SK-N-SH treated with all-trans-retinoic acid at 6 μM for 48 hours (cell line): ENCODE results near the gene SLC13A2.

Experiments
- ATAC-seq: fragments of 200-7000 bp; cut with Tn5 transposase; 3 replicates; pipeline ENCODE4 v1.9.1; 2020; ENCODE audit warnings: mild to moderate bottlenecking, moderate library complexity
- BACH2 ChIP-seq: fragments of 250-450 bp; sonication (Bioruptor Pico); IDR thresholded peaks from 2 replicates; pipeline ENCODE4 v1.9.0; 2021; ENCODE audit warnings: mild to moderate bottlenecking, borderline replicate concordance
- CSDC2 ChIP-seq: fragments of 250-450 bp; sonication (Bioruptor Pico); IDR thresholded peaks from 2 replicates; pipeline ENCODE4 v1.5.0; 2020; ENCODE audit warnings: mild to moderate bottlenecking, moderate library complexity
- ESRRG ChIP-seq: fragments of 250-450 bp; sonication (Bioruptor Pico); IDR thresholded peaks from 2 replicates; pipeline ENCODE4 v1.6.1; 2021; ENCODE audit warnings: mild to moderate bottlenecking
- GLIS3 ChIP-seq: fragments of 250-450 bp; sonication (Bioruptor Pico); IDR thresholded peaks from 2 replicates; pipeline ENCODE4 v1.5.0; 2020; ENCODE audit warnings: mild to moderate bottlenecking, moderate library complexity
- ISL1 ChIP-seq: fragments of 250-450 bp; sonication (Bioruptor Pico); IDR thresholded peaks from 2 replicates; pipeline ENCODE4 v2.1.2; 2022; ENCODE audit warnings: mild to moderate bottlenecking, moderate library complexity
- OSR1 ChIP-seq: fragments of 250-450 bp; sonication (Bioruptor Pico); IDR thresholded peaks from 2 replicates; pipeline ENCODE4 v1.8.0; 2022; ENCODE audit warnings: moderate library complexity, mild to moderate bottlenecking, inconsistent platforms
- RARB ChIP-seq: fragments of 250-450 bp; sonication (Bioruptor Pico); IDR thresholded peaks from 2 replicates; pipeline ENCODE4 v1.8.0; 2021; ENCODE audit warnings: mild to moderate bottlenecking, moderate library complexity
- TCF4 ChIP-seq: fragments of 250-450 bp; sonication (Bioruptor Pico); IDR thresholded peaks from 2 replicates; pipeline ENCODE4 v1.8.0; 2021; ENCODE audit warnings: mild to moderate bottlenecking, moderate library complexity, borderline replicate concordance
- TOX ChIP-seq: fragments of 250-450 bp; sonication (Bioruptor Pico); IDR thresholded peaks from 2 replicates; pipeline ENCODE4 v1.8.0; 2021; ENCODE audit warnings: mild to moderate bottlenecking, moderate library complexity, borderline replicate concordance
- ZC3H10 ChIP-seq: fragments of 250-450 bp; sonication (Bioruptor Pico); IDR thresholded peaks from 2 replicates; pipeline ENCODE4 v1.5.1; 2021; ENCODE audit warnings: mild to moderate bottlenecking, moderate library complexity
- ZFP3 ChIP-seq: fragments of 250-450 bp; sonication (Bioruptor Pico); IDR thresholded peaks from 2 replicates; pipeline ENCODE4 v1.5.0; 2020; ENCODE audit warnings: mild to moderate bottlenecking, moderate library complexity
- ZFP30 ChIP-seq: fragments of 450-650 bp; formaldehyde crosslinking; IDR thresholded peaks from 2 replicates; pipeline ENCODE4 v1.5.0; 2022; ENCODE audit warnings: mild to moderate bottlenecking, moderate library complexity
- ZNF565 ChIP-seq: fragments of 450-650 bp; formaldehyde crosslinking; conservative IDR thresholded peaks from 2 replicates; pipeline ENCODE4 v1.5.0; 2020; ENCODE audit warnings: low read depth, mild to moderate bottlenecking, moderate library complexity
- ZNF70 ChIP-seq: fragments of 450-650 bp; formaldehyde crosslinking; IDR thresholded peaks from 2 replicates; pipeline ENCODE4 v1.5.0; 2020; ENCODE audit warnings: mild to moderate bottlenecking, moderate library complexity
- ZNF8 ChIP-seq: fragments of 450-650 bp; formaldehyde crosslinking; IDR thresholded peaks from 2 replicates; pipeline ENCODE4 v1.5.0; 2020; ENCODE audit warnings: mild to moderate bottlenecking, moderate library complexity
- TF ChIP-seq, protein P1 (sequence below): fragments of 250-450 bp; sonication (Bioruptor Pico); IDR thresholded peaks from 2 replicates; pipeline ENCODE4 v1.5.0; 2020; ENCODE audit warnings: mild to moderate bottlenecking, moderate library complexity
- TF ChIP-seq, protein P2 (sequence below): fragments of 250-450 bp; sonication (Bioruptor Pico); IDR thresholded peaks from 2 replicates; pipeline ENCODE4 v1.5.1; 2021; ENCODE audit warnings: mild to moderate bottlenecking, moderate library complexity
- TF ChIP-seq, protein P3 (sequence below): fragments of 250-450 bp; sonication (Bioruptor Pico); IDR thresholded peaks from 2 replicates; pipeline ENCODE4 v1.5.1; 2020; ENCODE audit warnings: low read depth, mild to moderate bottlenecking, moderate library complexity
- TF ChIP-seq, protein P4 (sequence below): fragments of 250-450 bp; sonication (Bioruptor Pico); IDR thresholded peaks from 2 replicates; pipeline ENCODE4 v1.8.0; 2021; ENCODE audit warnings: low read depth, mild to moderate bottlenecking, moderate library complexity, borderline replicate concordance
- TF ChIP-seq, protein P5 (sequence below): fragments of 250-450 bp; sonication (Bioruptor Pico); IDR thresholded peaks from 2 replicates; pipeline ENCODE4 v1.8.0; 2020; ENCODE audit warnings: mild to moderate bottlenecking, moderate library complexity, borderline replicate concordance

Gene SLC13A2

GRCh38 chr17:28536532-28537218, 63.2 kb downstream of the SLC13A2 start:
- ATAC-seq = no peak
- TF ChIP-seq TCF4 (CRISPR knock-in tag) = no peak
- TF ChIP-seq, protein P1, sequence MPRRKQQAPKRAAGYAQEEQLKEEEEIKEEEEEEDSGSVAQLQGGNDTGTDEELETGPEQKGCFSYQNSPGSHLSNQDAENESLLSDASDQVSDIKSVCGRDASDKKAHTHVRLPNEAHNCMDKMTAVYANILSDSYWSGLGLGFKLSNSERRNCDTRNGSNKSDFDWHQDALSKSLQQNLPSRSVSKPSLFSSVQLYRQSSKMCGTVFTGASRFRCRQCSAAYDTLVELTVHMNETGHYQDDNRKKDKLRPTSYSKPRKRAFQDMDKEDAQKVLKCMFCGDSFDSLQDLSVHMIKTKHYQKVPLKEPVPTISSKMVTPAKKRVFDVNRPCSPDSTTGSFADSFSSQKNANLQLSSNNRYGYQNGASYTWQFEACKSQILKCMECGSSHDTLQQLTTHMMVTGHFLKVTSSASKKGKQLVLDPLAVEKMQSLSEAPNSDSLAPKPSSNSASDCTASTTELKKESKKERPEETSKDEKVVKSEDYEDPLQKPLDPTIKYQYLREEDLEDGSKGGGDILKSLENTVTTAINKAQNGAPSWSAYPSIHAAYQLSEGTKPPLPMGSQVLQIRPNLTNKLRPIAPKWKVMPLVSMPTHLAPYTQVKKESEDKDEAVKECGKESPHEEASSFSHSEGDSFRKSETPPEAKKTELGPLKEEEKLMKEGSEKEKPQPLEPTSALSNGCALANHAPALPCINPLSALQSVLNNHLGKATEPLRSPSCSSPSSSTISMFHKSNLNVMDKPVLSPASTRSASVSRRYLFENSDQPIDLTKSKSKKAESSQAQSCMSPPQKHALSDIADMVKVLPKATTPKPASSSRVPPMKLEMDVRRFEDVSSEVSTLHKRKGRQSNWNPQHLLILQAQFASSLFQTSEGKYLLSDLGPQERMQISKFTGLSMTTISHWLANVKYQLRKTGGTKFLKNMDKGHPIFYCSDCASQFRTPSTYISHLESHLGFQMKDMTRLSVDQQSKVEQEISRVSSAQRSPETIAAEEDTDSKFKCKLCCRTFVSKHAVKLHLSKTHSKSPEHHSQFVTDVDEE (CRISPR knock-in tag) = no peak
- TF ChIP-seq, protein P2, sequence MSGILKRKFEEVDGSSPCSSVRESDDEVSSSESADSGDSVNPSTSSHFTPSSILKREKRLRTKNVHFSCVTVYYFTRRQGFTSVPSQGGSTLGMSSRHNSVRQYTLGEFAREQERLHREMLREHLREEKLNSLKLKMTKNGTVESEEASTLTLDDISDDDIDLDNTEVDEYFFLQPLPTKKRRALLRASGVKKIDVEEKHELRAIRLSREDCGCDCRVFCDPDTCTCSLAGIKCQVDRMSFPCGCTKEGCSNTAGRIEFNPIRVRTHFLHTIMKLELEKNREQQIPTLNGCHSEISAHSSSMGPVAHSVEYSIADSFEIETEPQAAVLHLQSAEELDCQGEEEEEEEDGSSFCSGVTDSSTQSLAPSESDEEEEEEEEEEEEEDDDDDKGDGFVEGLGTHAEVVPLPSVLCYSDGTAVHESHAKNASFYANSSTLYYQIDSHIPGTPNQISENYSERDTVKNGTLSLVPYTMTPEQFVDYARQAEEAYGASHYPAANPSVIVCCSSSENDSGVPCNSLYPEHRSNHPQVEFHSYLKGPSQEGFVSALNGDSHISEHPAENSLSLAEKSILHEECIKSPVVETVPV = no peak
- TF ChIP-seq ESRRG (CRISPR knock-in tag) = no peak
- no peak for TF ChIP-seq ZNF70 (CRISPR knock-in tag)
- TF ChIP-seq TOX (CRISPR knock-in tag) = no peak
- TF ChIP-seq, protein P3, sequence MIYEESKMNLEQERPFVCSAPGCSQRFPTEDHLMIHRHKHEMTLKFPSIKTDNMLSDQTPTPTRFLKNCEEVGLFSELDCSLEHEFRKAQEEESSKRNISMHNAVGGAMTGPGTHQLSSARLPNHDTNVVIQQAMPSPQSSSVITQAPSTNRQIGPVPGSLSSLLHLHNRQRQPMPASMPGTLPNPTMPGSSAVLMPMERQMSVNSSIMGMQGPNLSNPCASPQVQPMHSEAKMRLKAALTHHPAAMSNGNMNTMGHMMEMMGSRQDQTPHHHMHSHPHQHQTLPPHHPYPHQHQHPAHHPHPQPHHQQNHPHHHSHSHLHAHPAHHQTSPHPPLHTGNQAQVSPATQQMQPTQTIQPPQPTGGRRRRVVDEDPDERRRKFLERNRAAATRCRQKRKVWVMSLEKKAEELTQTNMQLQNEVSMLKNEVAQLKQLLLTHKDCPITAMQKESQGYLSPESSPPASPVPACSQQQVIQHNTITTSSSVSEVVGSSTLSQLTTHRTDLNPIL = no peak
- TF ChIP-seq ISL1 = no peak
- no peak for TF ChIP-seq OSR1 (CRISPR knock-in tag)
- TF ChIP-seq BACH2 (CRISPR knock-in tag) = no peak
- TF ChIP-seq, protein P4, sequence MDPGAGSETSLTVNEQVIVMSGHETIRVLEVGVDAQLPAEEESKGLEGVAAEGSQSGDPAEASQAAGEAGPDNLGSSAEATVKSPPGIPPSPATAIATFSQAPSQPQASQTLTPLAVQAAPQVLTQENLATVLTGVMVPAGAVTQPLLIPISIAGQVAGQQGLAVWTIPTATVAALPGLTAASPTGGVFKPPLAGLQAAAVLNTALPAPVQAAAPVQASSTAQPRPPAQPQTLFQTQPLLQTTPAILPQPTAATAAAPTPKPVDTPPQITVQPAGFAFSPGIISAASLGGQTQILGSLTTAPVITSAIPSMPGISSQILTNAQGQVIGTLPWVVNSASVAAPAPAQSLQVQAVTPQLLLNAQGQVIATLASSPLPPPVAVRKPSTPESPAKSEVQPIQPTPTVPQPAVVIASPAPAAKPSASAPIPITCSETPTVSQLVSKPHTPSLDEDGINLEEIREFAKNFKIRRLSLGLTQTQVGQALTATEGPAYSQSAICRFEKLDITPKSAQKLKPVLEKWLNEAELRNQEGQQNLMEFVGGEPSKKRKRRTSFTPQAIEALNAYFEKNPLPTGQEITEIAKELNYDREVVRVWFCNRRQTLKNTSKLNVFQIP (CRISPR knock-in tag) = no peak
- no peak for TF ChIP-seq ZFP30 (CRISPR knock-in tag)
- TF ChIP-seq, protein P5, sequence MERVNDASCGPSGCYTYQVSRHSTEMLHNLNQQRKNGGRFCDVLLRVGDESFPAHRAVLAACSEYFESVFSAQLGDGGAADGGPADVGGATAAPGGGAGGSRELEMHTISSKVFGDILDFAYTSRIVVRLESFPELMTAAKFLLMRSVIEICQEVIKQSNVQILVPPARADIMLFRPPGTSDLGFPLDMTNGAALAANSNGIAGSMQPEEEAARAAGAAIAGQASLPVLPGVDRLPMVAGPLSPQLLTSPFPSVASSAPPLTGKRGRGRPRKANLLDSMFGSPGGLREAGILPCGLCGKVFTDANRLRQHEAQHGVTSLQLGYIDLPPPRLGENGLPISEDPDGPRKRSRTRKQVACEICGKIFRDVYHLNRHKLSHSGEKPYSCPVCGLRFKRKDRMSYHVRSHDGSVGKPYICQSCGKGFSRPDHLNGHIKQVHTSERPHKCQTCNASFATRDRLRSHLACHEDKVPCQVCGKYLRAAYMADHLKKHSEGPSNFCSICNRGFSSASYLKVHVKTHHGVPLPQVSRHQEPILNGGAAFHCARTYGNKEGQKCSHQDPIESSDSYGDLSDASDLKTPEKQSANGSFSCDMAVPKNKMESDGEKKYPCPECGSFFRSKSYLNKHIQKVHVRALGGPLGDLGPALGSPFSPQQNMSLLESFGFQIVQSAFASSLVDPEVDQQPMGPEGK (CRISPR knock-in tag) = no peak
- TF ChIP-seq ZFP3 (CRISPR knock-in tag) = no peak
- TF ChIP-seq ZC3H10 (CRISPR knock-in tag) = no peak
- no peak for TF ChIP-seq GLIS3 (CRISPR knock-in tag)
- TF ChIP-seq CSDC2 = no peak
- no peak for TF ChIP-seq ZNF565
- TF ChIP-seq ZNF8 (CRISPR knock-in tag) = no peak
- no peak for TF ChIP-seq RARB (CRISPR knock-in tag)
- TF ChIP-seq, all 23 proteins: peak for 0

DNA sequence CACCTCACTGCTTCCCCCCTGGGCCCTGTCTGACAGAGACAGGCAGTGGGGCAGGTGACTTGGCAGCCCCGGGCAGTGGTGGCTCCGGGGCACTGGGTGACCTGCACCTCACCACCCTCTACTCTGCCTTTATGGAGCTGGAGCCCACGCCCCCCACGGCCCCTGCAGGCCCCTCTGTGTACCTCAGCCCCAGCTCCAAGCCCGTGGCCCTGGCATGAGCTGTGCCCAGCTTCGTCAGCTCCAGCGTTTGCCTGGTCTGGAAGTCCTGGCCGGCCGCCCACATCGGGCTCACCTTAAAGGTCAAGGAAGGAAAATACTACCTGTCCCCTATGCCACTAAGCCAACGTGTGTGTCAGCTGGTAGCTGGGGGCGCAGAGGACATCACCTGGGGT, 63.8 kb downstream of the SLC13A2 start:
- no peak for ATAC-seq

More for the DNA sequence above, 63.8 kb downstream of the SLC13A2 start:
- TF ChIP-seq GLIS3 (CRISPR knock-in tag) = no peak
- TF ChIP-seq ZC3H10 (CRISPR knock-in tag) = no peak
- TF ChIP-seq RARB (CRISPR knock-in tag) = no peak
- no peak for TF ChIP-seq BACH2 (CRISPR knock-in tag)
- TF ChIP-seq, protein P5 (CRISPR knock-in tag) = no peak
- no peak for TF ChIP-seq TOX (CRISPR knock-in tag)
- TF ChIP-seq ZNF70 (CRISPR knock-in tag) = no peak
- no peak for TF ChIP-seq ZNF8 (CRISPR knock-in tag)
- no peak for TF ChIP-seq TCF4 (CRISPR knock-in tag)
- TF ChIP-seq, protein P3 = no peak
- TF ChIP-seq OSR1 (CRISPR knock-in tag) = no peak
- TF ChIP-seq, all 23 proteins: peak for 0
